ENCODE results near the gene KLHL21. TPM values are rescaled to one million over a fixed set of nuclear protein-coding genes. Genes with fewer than 3 reads are reported as not detected.
"Not testable (repeated sequence)": the region's sequence is repeated elsewhere in the genome, so short reads cannot be mapped to it uniquely, and the experiment has no call there.

The KLHL21 gene
- total RNA-seq, 4 donors from 2014 or later = 14.4 to 25.1 (median 18.2) TPM

- Histone ChIP-seq H3K4me3 (no peak overlapping the region), H3K36me3 (peaks cover 0 to 84% (median 0%) of the 10 kb centered on the region in 3 donors), H3K9me3 (no peaks in the 10 kb centered on the region), H3K27ac (peak overlapping the region in 1 of 4 donors; percentile 13), H3K27me3 (no peaks in the 10 kb centered on the region), H3K4me1 (no peaks in the 10 kb centered on the region)
- DNase-seq = peak in 1 of 3 donors; percentile 57
- TF ChIP-seq CTCF (IDR thresholded peaks at IDR 0.05) (no peak), POLR2A (IDR thresholded peaks at IDR 0.05) (no peak)
Measured at GRCh38 chr1:6638226-6638625, 35.6 kb upstream of the KLHL21 start.

- DNase-seq = no peak
- Histone ChIP-seq H3K27ac (peak overlapping the region in 1 of 4 donors; percentile 13), H3K9me3 (no peaks in the 10 kb centered on the region), H3K36me3 (peaks cover 0 to 88% (median 0%) of the 10 kb centered on the region in 3 donors), H3K4me1 (no peaks in the 10 kb centered on the region), H3K27me3 (no peaks in the 10 kb centered on the region), H3K4me3 (no peak overlapping the region)
- no peak for TF ChIP-seq POLR2A (IDR thresholded peaks at IDR 0.05)
Measured at GRCh38 chr1:6637770-6638169, 35.1 kb upstream of the KLHL21 start.

- H3K9me3 ChIP-seq, H3K27ac ChIP-seq, DNase-seq, H3K4me1 ChIP-seq, H3K4me3 ChIP-seq, H3K27me3 ChIP-seq: not testable (repeated sequence)
- peaks cover 0 to 91% (median 0%) of the 10 kb centered on the region in 3 donors for H3K36me3 ChIP-seq
Measured at GRCh38 chr1:6636778-6637177, 34.1 kb upstream of the KLHL21 start.

- no peak overlapping the region for H3K4me3 ChIP-seq
- no peaks in the 10 kb centered on the region for H3K4me1 ChIP-seq
- no peaks in the 10 kb centered on the region for H3K27me3 ChIP-seq
- no peak overlapping the region for H3K27ac ChIP-seq
- TF ChIP-seq CTCF (IDR thresholded peaks at IDR 0.05) (no peak), POLR2A (IDR thresholded peaks at IDR 0.05) (no peak)
- peaks cover 0 to 95% (median 0%) of the 10 kb centered on the region in 3 donors for H3K36me3 ChIP-seq
- H3K9me3 ChIP-seq = no peaks in the 10 kb centered on the region
- DNase-seq = no peak
Measured at GRCh38 chr1:6635910-6636760, 33.5 kb upstream of the KLHL21 start.

- Histone ChIP-seq H3K36me3 (peaks cover 0 to 96% (median 0%) of the 10 kb centered on the region in 3 donors), H3K9me3 (no peaks in the 10 kb centered on the region), H3K4me1 (no peaks in the 10 kb centered on the region), H3K4me3 (no peak overlapping the region), H3K27me3 (no peaks in the 10 kb centered on the region), H3K27ac (no peak overlapping the region)
- TF ChIP-seq POLR2A (IDR thresholded peaks at IDR 0.05) (no peak), CTCF (IDR thresholded peaks at IDR 0.05) (no peak)
- no peak for DNase-seq
Measured at GRCh38 chr1:6635161-6635909, 32.7 kb upstream of the KLHL21 start.

- no peaks in the 10 kb centered on the region for H3K9me3 ChIP-seq
- H3K27me3 ChIP-seq = no peaks in the 10 kb centered on the region
- H3K36me3 ChIP-seq = peaks cover 0 to 96% (median 0%) of the 10 kb centered on the region in 3 donors
- DNase-seq = peak; percentile 43 to 82 (median 74)
- TF ChIP-seq CTCF (IDR thresholded peaks at IDR 0.05) (peak in 4 of 6 experiments; percentile 35 to 63 (median 58)), POLR2A (IDR thresholded peaks at IDR 0.05) (no peak)
- H3K4me1 ChIP-seq = no peaks in the 10 kb centered on the region
- no peak overlapping the region for H3K27ac ChIP-seq
- H3K4me3 ChIP-seq = no peak overlapping the region
Measured at GRCh38 chr1:6634371-6635052, 31.8 kb upstream of the KLHL21 start.
